Cardiac fibroblast (primary cell): ENCODE measurements around the gene OPRD1.
"Not testable (repeated sequence)": the region's sequence is repeated elsewhere in the genome, so short reads cannot be mapped to it uniquely, and the experiment has no call there.

Experiments
- DNase-seq, 2 donors: peaks; one replicate each; pipeline versions ENCODE4 v3.0.0 to v3.0.0-alpha.2; 2010; ENCODE audit warnings: low read depth in 2 of 2
- H3K4me3 ChIP-seq, 2 donors: replicated peaks in 1 of 2; 1 replicate in 1 of 2; 2 replicates in 1 of 2; pipeline ENCODE4 v1.5.1; 2011; ENCODE audit warnings: low read depth in 2 of 2, low read length in 2 of 2, mild to moderate bottlenecking in 2 of 2, moderate library complexity in 1 of 2
- CTCF ChIP-seq: IDR thresholded peaks from one replicate; pipeline ENCODE4 v1.5.1; 2011; ENCODE audit warnings: low read depth, mild to moderate bottlenecking, low read length, inconsistent platforms

OPRD1 gene

GRCh38 chr1:28845786-28846543, 34.0 kb downstream of the OPRD1 start:
- H3K4me3 ChIP-seq = no peak overlapping the region
- DNase-seq = peak in 1 of 2 donors; percentile 7
- TF ChIP-seq CTCF = no peak

- not testable (repeated sequence) for H3K4me3 ChIP-seq, DNase-seq
Observed at GRCh38 chr1:28847207-28847606, 35.2 kb downstream of the OPRD1 start.

GRCh38 chr1:28848416-28848815, 36.4 kb downstream of the OPRD1 start:
- no peak for DNase-seq
- TF ChIP-seq CTCF = no peak
- no peak overlapping the region for H3K4me3 ChIP-seq

GRCh38 chr1:28853093-28853742, 41.2 kb downstream of the OPRD1 start:
- H3K4me3 ChIP-seq = no peak overlapping the region
- no peak for DNase-seq
- TF ChIP-seq CTCF = no peak

- not testable (repeated sequence) for H3K4me3 ChIP-seq, DNase-seq
Observed at GRCh38 chr1:28854406-28854805, 42.4 kb downstream of the OPRD1 start.

GRCh38 chr1:28855046-28855445, 43.1 kb downstream of the OPRD1 start:
- TF ChIP-seq CTCF = no peak
- H3K4me3 ChIP-seq = no peak overlapping the region
- DNase-seq = no peak

- no peak for TF ChIP-seq CTCF
- peak; percentile 3 to 13 for DNase-seq
Observed at GRCh38 chr1:28855469-28855951, 43.5 kb downstream of the OPRD1 start.

More at GRCh38 chr1:28855469-28855951, 43.5 kb downstream of the OPRD1 start:
- no peak overlapping the region for H3K4me3 ChIP-seq
